ENCODE data around the gene TSC22D1.

DNA sequence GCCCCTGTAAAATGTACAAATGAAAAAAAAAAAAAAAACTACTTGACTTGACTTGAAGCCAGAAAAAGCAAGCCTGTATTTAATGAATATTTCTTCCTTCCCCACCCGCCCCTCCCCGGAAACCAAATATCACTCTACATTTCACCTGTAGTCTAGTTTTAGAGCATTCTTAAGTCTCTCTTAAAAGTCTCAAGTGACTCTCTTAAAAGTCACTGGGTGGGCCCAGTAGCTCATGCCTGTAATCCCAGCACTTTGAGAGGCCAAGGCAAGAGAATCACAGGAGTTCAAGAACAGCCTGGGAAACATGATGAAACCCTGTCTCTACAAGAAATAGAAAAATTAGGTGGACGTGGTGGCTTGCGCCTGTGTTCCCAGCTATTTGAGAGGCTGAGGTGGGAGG, 72.0 kb downstream of the TSC22D1 start:
- TF ChIP-seq POLR2AphosphoS5 (IDR thresholded peaks at IDR 0.05) (no peak), EZH2 (IDR thresholded peaks at IDR 0.05; ENCODE audit: borderline replicate concordance, insufficient read depth, low read length, poor library complexity, severe bottlenecking) (no peak), MXI1 (conservative IDR thresholded peaks at IDR 0.05; ENCODE audit: poor library complexity, severe bottlenecking) (no peak), TAF1 (IDR thresholded peaks at IDR 0.05; ENCODE audit: low read depth) (no peak), SMC3 (conservative IDR thresholded peaks at IDR 0.05; ENCODE audit: poor library complexity) (no peak), RAD21 (conservative IDR thresholded peaks at IDR 0.05) (no peak)
- TF ChIP-seq, protein P1, sequence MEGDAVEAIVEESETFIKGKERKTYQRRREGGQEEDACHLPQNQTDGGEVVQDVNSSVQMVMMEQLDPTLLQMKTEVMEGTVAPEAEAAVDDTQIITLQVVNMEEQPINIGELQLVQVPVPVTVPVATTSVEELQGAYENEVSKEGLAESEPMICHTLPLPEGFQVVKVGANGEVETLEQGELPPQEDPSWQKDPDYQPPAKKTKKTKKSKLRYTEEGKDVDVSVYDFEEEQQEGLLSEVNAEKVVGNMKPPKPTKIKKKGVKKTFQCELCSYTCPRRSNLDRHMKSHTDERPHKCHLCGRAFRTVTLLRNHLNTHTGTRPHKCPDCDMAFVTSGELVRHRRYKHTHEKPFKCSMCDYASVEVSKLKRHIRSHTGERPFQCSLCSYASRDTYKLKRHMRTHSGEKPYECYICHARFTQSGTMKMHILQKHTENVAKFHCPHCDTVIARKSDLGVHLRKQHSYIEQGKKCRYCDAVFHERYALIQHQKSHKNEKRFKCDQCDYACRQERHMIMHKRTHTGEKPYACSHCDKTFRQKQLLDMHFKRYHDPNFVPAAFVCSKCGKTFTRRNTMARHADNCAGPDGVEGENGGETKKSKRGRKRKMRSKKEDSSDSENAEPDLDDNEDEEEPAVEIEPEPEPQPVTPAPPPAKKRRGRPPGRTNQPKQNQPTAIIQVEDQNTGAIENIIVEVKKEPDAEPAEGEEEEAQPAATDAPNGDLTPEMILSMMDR (IDR thresholded peaks at IDR 0.05; ENCODE audit: poor library complexity, severe bottlenecking) = no peak
- TF ChIP-seq, protein P2, sequence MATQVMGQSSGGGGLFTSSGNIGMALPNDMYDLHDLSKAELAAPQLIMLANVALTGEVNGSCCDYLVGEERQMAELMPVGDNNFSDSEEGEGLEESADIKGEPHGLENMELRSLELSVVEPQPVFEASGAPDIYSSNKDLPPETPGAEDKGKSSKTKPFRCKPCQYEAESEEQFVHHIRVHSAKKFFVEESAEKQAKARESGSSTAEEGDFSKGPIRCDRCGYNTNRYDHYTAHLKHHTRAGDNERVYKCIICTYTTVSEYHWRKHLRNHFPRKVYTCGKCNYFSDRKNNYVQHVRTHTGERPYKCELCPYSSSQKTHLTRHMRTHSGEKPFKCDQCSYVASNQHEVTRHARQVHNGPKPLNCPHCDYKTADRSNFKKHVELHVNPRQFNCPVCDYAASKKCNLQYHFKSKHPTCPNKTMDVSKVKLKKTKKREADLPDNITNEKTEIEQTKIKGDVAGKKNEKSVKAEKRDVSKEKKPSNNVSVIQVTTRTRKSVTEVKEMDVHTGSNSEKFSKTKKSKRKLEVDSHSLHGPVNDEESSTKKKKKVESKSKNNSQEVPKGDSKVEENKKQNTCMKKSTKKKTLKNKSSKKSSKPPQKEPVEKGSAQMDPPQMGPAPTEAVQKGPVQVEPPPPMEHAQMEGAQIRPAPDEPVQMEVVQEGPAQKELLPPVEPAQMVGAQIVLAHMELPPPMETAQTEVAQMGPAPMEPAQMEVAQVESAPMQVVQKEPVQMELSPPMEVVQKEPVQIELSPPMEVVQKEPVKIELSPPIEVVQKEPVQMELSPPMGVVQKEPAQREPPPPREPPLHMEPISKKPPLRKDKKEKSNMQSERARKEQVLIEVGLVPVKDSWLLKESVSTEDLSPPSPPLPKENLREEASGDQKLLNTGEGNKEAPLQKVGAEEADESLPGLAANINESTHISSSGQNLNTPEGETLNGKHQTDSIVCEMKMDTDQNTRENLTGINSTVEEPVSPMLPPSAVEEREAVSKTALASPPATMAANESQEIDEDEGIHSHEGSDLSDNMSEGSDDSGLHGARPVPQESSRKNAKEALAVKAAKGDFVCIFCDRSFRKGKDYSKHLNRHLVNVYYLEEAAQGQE (IDR thresholded peaks at IDR 0.05; ENCODE audit: borderline replicate concordance) = no peak

All from neural cell (in vitro differentiated cells).